Left lung (tissue), 10 donors: ENCODE measurements around the gene CLEC4A. TPM values are rescaled to one million over a fixed set of nuclear protein-coding genes. Genes with fewer than 3 reads are reported as not detected.
"Not testable (repeated sequence)": the region's sequence is repeated elsewhere in the genome, so short reads cannot be mapped to it uniquely, and the experiment has no call there.

Experiments
- ATAC-seq: fragments of 200-7000 bp; cut with Tn5 transposase; one replicate; pipeline ENCODE4 v1.9.1; 2020; ENCODE audit warnings: moderate library complexity
- DNase-seq, 4 donors: peaks; one replicate each; pipeline ENCODE4 v3.0.0-alpha.2; 2013 to 2020
- H3K27ac ChIP-seq, 2 donors: fragments of 200-600 bp; sonication (generic) in 1 of 2; one replicate each; pipeline versions ENCODE4 v1.5.0 to v1.8.0; 2020 to 2021
- H3K27me3 ChIP-seq, 2 donors: fragments of 200-600 bp; sonication (generic) in 1 of 2; one replicate each; pipeline versions ENCODE4 v1.5.0 to v1.8.0; 2020 to 2021
- H3K36me3 ChIP-seq, 2 donors: fragments of 200-600 bp; sonication (generic) in 1 of 2; one replicate each; pipeline versions ENCODE4 v1.5.0 to v1.8.0; 2020 to 2021
- H3K4me1 ChIP-seq, 2 donors: fragments of 200-600 bp; one replicate each; pipeline ENCODE4 v1.8.0; 2021
- H3K4me3 ChIP-seq, 2 donors: fragments of 200-600 bp; sonication (generic) in 1 of 2; one replicate each; pipeline versions ENCODE4 v1.5.0 to v1.8.0; 2020 to 2021; ENCODE audit warnings: mild to moderate bottlenecking in 1 of 2
- H3K9me3 ChIP-seq, 2 donors: fragments of 200-600 bp; sonication (generic) in 1 of 2; one replicate each; pipeline versions ENCODE4 v1.5.0 to v1.8.0; 2020 to 2021
- CTCF ChIP-seq, 2 donors: fragments of 200-600 bp; sonication (generic) in 1 of 2; IDR thresholded peaks; one replicate each; pipeline versions ENCODE4 v1.5.0 to v1.8.0; 2021; ENCODE audit warnings: antibody characterized with exemption in 2 of 2
- intact Hi-C, 2 donors: fragments of 100-400 bp; cut with DNase I; formaldehyde crosslinking; loops; one replicate each; pipeline versions ENCODE4 v1.11.2 to v1.14.2; 2022
- polyA plus RNA-seq, 6 donors: library from polyadenylated mRNA; unstranded; fragments of 120-200 nt; gene quantifications; one replicate each; pipeline ENCODE4 v1.2.1, GENCODE V29; 2013; ENCODE audit not compliant: insufficient read length in 6 of 6
- total RNA-seq, 2 donors: library from RNA; stranded (reverse); fragmentation: NEBNext Ultra II Directional; extraction: Animal tissue kit (Norgen Biotek cat#: 25700); gene quantifications; one replicate each; pipeline ENCODE4 v1.2.1, GENCODE V29; 2021
- donor health status: DM: no; HTN: yes; CAD: no.
- donor health status: DM: no; HTN: no; CAD: no.

Gene CLEC4A
- total and polyA plus RNA-seq, 8 donors = 2.0 to 21.1 (median 3.2) TPM

- no peak for ATAC-seq
- Histone ChIP-seq H3K4me1 (peaks cover 0 to 18% of the 10 kb centered on the region in 2 donors), H3K36me3 (peaks cover 0 to 47% of the 10 kb centered on the region in 2 donors), H3K27me3 (no peaks in the 10 kb centered on the region), H3K9me3 (no peaks in the 10 kb centered on the region), H3K4me3 (no peak overlapping the region), H3K27ac (no peak overlapping the region)
- intact Hi-C loops = no loop called here
- no peak for TF ChIP-seq CTCF (IDR thresholded peaks at IDR 0.05)
- no peak for DNase-seq
These were observed 24.2 kb upstream of the CLEC4A start for GRCh38 chr12:8099235-8099634.

- Histone ChIP-seq H3K27me3 (no peaks in the 10 kb centered on the region), H3K9me3 (peaks cover 0 to 3% of the 10 kb centered on the region in 2 donors), H3K4me1 (no peaks in the 10 kb centered on the region), H3K36me3 (peaks cover 0 to 25% of the 10 kb centered on the region in 2 donors), H3K27ac (no peak overlapping the region), H3K4me3 (no peak overlapping the region)
- peak; percentile 97 to 98 for TF ChIP-seq CTCF (IDR thresholded peaks at IDR 0.05)
- ATAC-seq (peak; percentile 97), DNase-seq (peak in 3 of 4 donors; percentile 61 to 86 (median 62))
- intact Hi-C loops = no loop called here
These were observed 14.5 kb upstream of the CLEC4A start for GRCh38 chr12:8108808-8109398.

GRCh38 chr12:8113117-8113516 lies 10.3 kb upstream of the CLEC4A start:
- H3K27me3 ChIP-seq, H3K27ac ChIP-seq, H3K9me3 ChIP-seq, DNase-seq, H3K4me3 ChIP-seq, H3K4me1 ChIP-seq, H3K36me3 ChIP-seq, ATAC-seq, intact Hi-C loops: not testable (repeated sequence)

GRCh38 chr12:8120072-8120713 lies 3.2 kb upstream of the CLEC4A start:
- Histone ChIP-seq H3K27me3 (no peaks in the 10 kb centered on the region), H3K9me3 (no peaks in the 10 kb centered on the region)
- DNase-seq = no peak

GRCh38 chr12:8127138-8127537 lies 3.7 kb downstream of the CLEC4A start:
- ATAC-seq (no peak), DNase-seq (no peak)
- no peaks in the 10 kb centered on the region for H3K27me3 ChIP-seq
- intact Hi-C loops = no loop called here
- H3K27ac ChIP-seq = peak overlapping the region in 1 of 2 donors; percentile 62
- no peak overlapping the region for H3K4me3 ChIP-seq
- H3K9me3 ChIP-seq = no peaks in the 10 kb centered on the region
- TF ChIP-seq CTCF (IDR thresholded peaks at IDR 0.05) = no peak
- peaks cover 0 to 20% of the 10 kb centered on the region in 2 donors for H3K4me1 ChIP-seq
- peaks cover 0 to 20% of the 10 kb centered on the region in 2 donors for H3K36me3 ChIP-seq

More at GRCh38 chr12:8120072-8120713, 3.2 kb upstream of the CLEC4A start:
- TF ChIP-seq CTCF (IDR thresholded peaks at IDR 0.05) = no peak
- no peak overlapping the region for H3K27ac ChIP-seq
- intact Hi-C loops = no loop called here
- no peaks in the 10 kb centered on the region for H3K36me3 ChIP-seq
- H3K4me1 ChIP-seq = peaks cover 0 to 6% of the 10 kb centered on the region in 2 donors
- H3K4me3 ChIP-seq = no peak overlapping the region
- ATAC-seq = no peak

DNA sequence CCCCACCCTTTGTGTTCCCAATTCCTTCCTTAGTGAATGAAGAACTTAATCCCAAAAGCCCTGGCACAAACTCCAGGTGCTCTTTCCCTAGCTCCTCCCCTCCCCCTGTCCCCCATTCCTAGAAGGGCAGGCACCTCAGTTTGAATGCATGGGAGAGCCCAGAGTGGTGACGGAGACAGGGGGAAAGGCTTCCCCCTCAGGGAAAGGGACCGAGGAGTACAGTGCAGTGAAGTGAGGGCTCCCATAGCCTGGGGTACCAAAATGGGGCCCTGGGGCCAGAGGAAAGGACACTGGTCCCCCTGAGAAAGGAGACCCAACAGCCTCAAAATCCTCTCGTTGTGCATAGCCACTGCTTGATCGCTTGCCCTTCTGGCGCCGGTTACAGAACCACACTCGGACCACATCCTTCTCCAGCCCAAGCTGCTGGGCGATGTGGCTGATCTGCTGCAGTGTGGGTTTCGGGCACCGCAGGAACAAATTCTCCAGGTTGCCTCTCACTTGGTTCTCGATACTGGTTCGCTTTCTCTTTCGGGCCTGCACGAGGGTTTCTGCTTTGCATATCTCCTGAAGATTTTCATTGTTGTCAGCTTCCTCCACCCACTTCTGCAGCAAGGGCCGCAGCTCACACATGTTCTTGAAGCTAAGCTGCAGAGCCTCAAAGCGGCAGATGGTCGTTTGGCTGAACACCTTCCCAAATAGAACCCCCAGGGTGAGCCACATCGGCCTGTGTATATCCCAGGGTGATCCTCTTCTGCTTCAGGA lies 10.4 kb downstream of the CLEC4A start:
- H3K4me1 ChIP-seq, H3K27ac ChIP-seq, ATAC-seq, H3K4me3 ChIP-seq, DNase-seq, H3K27me3 ChIP-seq, intact Hi-C loops, H3K9me3 ChIP-seq: not testable (repeated sequence)
- peaks cover 0 to 49% of the 10 kb centered on the region in 2 donors for H3K36me3 ChIP-seq

DNA sequence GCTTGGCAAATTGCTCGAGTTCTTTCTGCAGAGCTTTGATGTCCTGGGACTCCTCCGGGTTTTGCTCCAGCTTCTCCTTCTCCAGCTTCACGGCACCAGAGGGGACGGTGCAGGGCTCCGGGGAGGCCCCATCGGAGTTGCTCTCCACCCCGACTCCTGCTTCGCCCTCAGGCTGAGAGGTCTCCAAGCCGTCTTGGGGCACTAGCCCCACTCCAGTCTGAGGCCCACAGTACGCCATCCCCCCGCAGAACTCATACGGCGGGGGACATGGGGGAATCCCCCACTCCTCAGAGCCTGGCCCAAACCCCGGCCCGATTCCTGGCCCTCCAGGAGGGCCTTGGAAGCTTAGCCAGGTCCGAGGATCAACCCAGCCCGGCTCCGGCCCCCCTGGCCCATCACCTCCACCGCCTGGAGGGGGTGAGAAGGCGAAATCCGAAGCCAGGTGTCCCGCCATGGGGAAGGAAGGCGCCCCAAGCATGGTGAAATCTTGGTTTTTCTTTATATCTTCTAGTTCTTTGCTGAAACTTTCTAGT lies 11.0 kb downstream of the CLEC4A start:
- H3K4me3 ChIP-seq, H3K9me3 ChIP-seq, ATAC-seq, H3K27me3 ChIP-seq, H3K4me1 ChIP-seq, intact Hi-C loops, DNase-seq, H3K27ac ChIP-seq: not testable (repeated sequence)
- peaks cover 0 to 51% of the 10 kb centered on the region in 2 donors for H3K36me3 ChIP-seq

- Histone ChIP-seq H3K9me3 (peaks cover 0 to 14% of the 10 kb centered on the region in 2 donors), H3K36me3 (peaks cover 0 to 38% of the 10 kb centered on the region in 2 donors)
- intact Hi-C loops, DNase-seq, H3K27me3 ChIP-seq, H3K27ac ChIP-seq, ATAC-seq, H3K4me1 ChIP-seq, H3K4me3 ChIP-seq: not testable (repeated sequence)
These were observed 18.2 kb downstream of the CLEC4A start for GRCh38 chr12:8141647-8142046.
